NCI-H526 (cell line): Measurements from ENCODE around the gene TMEM260.
A peak's percentile ranks its signal among the peaks of the same experiment; 100 is the strongest.
"Not testable (repeated sequence)": the region's sequence is repeated elsewhere in the genome, so short reads cannot be mapped to it uniquely, and the experiment has no call there.

Source experiments
- DNase-seq, 2 experiments: peaks; one replicate each; lab custom pipeline; 2025; lab: John Stamatoyannopoulos, UW

The TMEM260 gene

DNA sequence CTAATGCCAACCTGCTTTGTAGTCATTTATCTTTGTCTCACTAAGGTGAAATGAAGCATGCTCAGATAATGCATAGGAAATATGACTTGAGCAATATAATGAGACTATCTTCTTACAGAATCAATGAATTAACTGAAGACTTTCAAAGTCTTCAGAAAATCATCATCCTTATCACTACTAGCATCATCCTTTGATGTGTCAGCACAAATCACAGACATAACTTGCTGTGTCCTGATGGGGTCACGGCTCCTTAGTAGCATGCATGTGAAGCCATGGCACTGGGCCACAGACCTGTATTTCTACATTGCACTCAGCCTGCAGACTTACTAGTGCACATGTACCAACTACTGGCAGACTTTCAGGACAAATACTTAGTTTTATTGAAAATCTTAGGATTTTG is 18.9 kb downstream of the TMEM260 start:
- DNase-seq = no peak

DNA sequence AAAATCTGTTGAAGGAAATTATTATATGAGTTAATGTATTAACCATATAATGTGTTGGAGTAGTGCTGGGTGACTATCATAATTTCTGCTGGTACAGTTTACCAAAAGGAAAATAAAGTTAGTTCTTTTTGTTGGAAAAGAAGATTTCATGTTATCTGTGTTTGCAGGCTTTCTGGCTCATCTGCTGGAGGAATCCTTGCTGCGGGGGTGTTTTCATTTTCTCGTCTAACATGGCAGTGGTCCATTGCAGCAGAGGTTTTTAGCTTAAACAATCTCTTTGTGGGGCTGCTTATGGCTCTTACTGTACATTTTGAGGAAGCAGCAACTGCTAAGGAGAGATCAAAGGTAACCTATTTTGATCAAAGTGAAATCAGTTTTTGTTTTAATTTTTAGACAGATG is 24.1 kb downstream of the TMEM260 start:
- no peak for DNase-seq

DNA sequence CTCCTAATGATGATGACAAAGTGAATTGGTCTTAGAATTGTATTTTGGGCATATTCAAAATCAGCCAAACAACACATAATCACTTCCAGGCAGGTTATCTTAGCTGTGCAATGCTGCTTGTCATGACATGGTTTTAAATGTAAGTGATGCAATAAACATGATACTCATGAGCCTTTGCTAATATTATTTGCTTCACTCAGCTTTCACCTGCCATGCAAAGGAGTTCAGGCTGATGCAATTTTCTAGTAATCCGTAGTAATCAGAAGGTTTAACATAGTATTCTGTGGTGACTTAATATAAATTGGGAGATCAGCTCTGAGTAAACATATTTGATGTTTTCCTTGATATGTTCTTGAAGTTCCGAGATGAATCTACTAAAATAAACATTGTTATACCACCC is 29.1 kb downstream of the TMEM260 start:
- peak; percentile 49 to 66 for DNase-seq

DNA sequence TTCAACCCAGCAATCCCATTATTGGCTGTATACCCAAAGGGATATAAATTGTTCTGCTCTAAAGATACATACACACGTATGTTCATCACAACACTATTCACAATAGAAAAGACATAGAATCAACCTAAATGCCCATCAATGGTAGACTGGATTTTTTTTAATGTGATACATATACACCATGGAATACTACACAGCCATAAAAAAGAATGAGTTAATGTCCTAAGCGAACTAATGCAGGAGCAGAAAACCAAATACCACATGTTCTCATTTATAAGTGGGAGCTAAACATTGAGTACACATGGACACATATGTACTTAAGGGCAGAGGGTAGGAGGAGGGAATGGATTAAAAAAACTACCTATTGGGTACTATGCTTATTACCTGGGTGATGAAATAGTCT is 32.1 kb downstream of the TMEM260 start:
- DNase-seq = not testable (repeated sequence)

GRCh38 chr14:56617084-56617483 is 37.5 kb downstream of the TMEM260 start:
- no peak for DNase-seq

DNA sequence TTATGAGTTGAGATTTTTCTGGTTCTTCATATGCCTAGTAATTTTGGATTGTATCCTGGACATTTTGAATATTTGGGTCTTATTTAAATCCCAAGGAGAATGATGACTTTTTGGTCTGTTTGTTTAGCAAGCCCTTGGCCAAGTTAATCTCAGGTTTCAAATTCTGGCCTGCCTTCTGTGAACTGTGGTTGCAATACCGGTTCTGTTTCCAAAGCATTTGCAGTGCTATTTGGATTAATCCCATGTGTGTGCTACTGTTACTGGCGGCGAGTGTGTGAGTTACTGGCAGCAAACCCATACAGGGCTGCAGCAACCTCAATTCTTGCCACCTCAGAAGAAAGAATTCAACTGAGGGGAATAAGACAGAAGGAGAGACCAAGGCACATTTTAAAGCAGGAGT is 51.1 kb downstream of the TMEM260 start:
- no peak for DNase-seq

DNA sequence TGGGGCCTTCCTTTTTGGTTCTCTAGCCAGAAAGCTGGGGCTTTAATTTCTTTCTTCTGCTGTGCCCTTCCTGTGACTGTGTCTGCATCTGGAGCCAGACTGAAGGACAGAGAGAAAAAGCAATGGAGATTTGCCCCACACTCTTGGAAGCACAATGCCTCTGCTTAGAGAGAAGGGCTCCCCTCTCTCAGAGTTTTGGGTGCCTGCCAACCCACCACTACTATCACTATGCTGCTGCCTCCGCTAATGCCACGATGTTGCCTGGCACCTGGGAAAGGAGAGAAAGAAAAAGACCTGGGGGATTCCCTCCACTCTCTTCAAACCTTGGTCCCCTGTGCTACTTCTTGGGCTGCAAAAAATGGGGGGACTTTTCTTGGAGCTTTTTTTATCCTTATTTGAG is 52.6 kb downstream of the TMEM260 start:
- DNase-seq = no peak

DNA sequence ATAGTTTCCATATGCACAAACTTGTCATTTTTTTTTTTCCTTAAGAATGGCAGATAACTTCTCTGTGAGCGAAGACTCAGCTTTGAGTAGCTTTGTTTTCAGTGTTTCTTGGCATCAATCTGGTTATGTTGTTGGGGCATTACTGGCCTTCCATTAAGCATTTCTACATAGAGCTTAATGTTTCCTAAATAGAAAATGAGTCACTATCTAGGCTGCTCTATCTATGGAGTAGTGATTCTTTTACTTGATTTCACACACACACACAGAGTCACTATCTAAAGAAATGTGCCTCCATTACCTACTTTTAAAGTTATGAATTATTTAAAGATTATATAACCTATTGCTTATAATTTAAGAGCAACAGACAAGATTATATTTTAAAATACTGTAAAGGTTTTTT is 53.9 kb downstream of the TMEM260 start:
- DNase-seq = no peak

GRCh38 chr14:56635041-56635440 is 55.4 kb downstream of the TMEM260 start:
- DNase-seq = no peak

DNA sequence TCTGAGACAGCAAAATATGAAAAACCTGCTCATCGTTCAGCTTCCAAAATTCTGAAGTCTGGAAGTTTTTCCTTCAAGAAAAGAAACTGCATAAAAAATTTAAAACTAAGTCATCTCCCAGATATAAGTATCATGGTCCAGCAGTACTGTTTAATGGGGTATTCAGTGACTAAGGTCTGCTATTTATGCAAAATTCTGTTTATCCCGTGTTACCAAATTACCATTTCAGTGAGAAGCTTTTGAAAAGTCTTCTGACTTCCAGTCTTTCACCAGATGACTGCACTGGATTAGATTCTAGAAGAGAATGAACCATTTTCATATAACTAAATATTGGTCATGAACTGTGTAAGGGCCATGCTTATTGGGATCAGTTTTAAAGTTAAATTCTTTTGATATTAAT is 67.9 kb downstream of the TMEM260 start:
- DNase-seq = no peak

- no peak for DNase-seq
These were observed 69.1 kb downstream of the TMEM260 start for GRCh38 chr14:56648508-56649301.

GRCh38 chr14:56649382-56649781 is 69.8 kb downstream of the TMEM260 start:
- DNase-seq = no peak

DNA sequence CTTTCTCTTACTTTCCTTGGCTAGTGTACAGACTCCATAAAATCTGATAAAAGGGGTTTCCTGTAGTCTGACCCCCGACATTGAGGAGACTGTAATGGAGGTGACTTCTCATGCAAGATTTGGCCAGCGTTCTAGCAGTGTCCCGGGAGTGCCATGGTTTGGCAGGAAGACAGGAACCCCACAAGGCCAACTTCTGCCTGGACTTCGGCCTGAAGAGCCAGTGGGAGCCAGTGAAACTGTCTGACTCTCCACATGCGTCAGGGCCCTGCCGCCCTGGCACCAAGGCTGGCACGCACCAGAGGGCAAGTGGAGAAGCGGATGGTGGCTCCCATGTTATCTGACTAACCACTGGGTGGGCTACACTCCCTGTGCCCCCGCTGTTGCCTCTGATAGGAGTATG is 70.5 kb downstream of the TMEM260 start:
- no peak for DNase-seq

DNA sequence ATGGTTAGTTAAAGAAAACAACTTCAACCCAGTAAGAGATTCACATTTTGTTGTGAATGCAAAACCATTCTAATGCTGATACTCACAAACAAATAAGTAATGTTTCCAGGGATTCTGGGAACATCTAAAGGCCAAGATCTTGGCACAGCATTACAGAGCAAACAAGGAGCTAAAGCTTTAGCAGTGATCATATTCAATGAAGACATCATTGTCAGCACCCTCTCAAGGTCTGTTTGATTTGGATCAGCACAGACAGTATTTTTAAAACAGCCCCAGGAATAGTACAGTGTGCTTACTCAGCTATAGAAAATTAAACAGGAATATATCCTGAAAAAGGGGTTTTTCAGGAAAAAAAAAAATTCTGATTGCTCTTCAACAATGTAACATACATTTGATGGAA is 71.4 kb downstream of the TMEM260 start:
- DNase-seq = no peak

DNA sequence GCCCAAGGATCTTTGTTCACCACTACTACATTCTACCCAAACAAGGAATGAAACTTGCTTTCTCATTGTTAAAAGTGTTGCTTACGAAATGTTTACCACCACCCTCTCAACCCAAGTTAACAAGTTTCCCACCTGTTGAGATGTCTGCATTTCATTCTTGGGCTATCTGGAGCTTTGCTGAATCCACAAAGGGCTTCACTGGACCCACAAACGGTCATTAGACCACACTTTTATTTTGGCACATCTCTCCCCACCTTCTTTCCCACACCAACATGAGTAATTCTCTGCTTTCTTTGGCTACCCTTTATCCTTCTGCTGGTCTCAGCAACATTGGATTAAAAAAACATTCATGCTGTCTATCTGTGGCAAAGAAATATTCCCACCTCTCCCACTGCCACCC is 78.0 kb downstream of the TMEM260 start:
- no peak for DNase-seq

- no peak for DNase-seq
These were observed 79.8 kb downstream of the TMEM260 start for GRCh38 chr14:56659378-56659777.

DNA sequence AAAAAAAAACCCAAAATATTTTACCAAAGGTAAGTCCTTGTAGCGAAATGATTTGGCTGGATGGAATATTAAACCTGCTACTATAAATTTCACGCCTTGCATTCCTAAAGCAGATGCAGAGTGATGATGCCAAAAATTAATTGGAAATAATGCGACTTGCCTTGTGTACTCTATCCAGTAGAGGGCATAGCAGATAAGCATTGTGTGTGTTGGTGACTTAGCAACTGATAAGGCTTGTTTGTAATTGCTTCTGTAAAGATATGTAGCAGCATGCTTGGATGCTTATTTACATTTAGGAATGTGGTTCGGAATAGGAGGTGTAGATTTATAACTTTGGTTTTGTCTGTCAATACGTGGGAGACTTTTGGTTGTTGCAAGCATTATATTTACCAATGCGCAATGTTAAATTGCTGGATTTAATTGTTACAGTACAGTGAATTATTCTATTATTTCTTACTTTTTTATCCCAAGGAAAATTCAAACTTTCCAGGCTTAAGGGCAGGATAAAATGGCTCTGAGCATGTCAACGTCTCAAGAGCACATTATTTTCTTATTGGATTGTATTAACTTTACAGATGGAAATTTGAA is 80.5 kb downstream of the TMEM260 start:
- DNase-seq = peak; percentile 49 to 73

GRCh38 chr14:56660677-56661389 is 81.2 kb downstream of the TMEM260 start:
- peak in 1 of 2 experiments; percentile 4 for DNase-seq

- no peak for DNase-seq
These were observed 81.9 kb downstream of the TMEM260 start for GRCh38 chr14:56661478-56661877.

- no peak for DNase-seq
These were observed 85.3 kb downstream of the TMEM260 start for GRCh38 chr14:56664811-56665421.

DNA sequence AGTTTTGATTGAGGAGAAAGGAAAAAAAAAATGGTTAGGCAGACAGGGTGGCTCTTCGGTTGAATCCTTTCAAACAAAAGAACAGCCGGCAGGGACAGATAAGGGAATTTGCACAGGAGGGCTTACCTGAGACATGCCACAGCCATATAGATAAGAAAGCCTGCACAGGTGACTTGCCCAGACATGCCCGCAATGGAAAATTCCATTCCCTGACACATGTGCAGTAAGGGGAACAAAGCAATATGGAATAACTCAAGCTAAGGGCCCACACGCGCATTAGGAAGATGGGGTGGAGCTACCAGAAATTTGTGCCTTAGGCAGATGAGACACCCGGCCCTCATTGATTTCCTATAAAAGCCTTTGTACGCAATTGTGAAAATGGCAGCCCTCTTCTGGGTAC is 86.7 kb downstream of the TMEM260 start:
- DNase-seq = peak; percentile 26 to 42

DNA sequence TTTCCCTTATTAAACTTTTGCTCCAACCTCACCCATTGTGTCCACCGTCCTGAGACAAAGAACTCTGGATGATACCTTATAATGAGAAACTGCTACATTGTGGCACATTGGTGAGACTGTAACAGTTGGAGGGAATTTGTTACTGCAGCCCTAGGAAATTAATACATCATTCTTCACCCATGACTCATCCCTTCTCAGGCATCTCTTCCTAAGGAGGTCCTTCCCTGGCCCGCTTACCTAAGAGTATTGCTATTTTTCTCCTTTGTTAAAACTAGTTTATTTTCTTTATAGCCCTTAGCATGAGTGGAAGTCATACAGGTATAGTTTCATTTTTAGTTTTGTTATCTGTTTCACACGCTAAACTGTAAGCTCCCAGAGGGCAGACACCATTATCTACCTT is 87.1 kb downstream of the TMEM260 start:
- no peak for DNase-seq

- DNase-seq = peak in 1 of 2 experiments; percentile 28
These were observed 87.7 kb downstream of the TMEM260 start for GRCh38 chr14:56667290-56667689.
